BJ (cell line): ENCODE measurements around the gene TMEM256. TPM values are rescaled to one million over a fixed set of nuclear protein-coding genes. Genes with fewer than 3 reads are reported as not detected.

ENCODE experiments used
- CTCF ChIA-PET: fragments of 350-600 bp; formaldehyde crosslinking; extraction: SDS; loops from one replicate; lab custom pipeline; 2021; ENCODE audit warnings: antibody characterized with exemption, inconsistent platforms; lab: Yijun Ruan, JAX
- POLR2A ChIA-PET: fragments of 300-600 bp; sonication (Branson Sonifier 250); formaldehyde crosslinking; extraction: SDS; loops from one replicate; lab custom pipeline; 2021; ENCODE audit warnings: antibody characterized with exemption; lab: Charles Lee
- DNase-seq: peaks from one replicate; pipeline ENCODE4 v3.0.0-alpha.2; 2011; ENCODE audit warnings: low read depth
- H3K27me3 ChIP-seq: 2 replicates; pipeline ENCODE4 v1.6.0; 2011; ENCODE audit warnings: low read length; ENCODE audit not compliant: control insufficient read depth, insufficient read depth
- H3K36me3 ChIP-seq: 2 replicates; pipeline ENCODE4 v1.5.1; 2011; ENCODE audit warnings: low read length; ENCODE audit not compliant: control insufficient read depth, insufficient read depth
- H3K4me3 ChIP-seq: 2 replicates; pipeline ENCODE4 v1.5.1; 2011; ENCODE audit warnings: low read depth, mild to moderate bottlenecking, control low read depth, low read length
- CTCF ChIP-seq: IDR thresholded peaks from 2 replicates; pipeline ENCODE4 v1.5.1; 2011; ENCODE audit warnings: low read depth, mild to moderate bottlenecking, control low read depth, inconsistent platforms, low read length, moderate library complexity; ENCODE audit not compliant: insufficient read depth
- polyA plus RNA-seq: library from polyadenylated mRNA; depleted of rRNA; stranded (reverse); fragments of >200 nt; gene quantifications from 2 replicates; pipeline ENCODE4 v1.2.3, GENCODE V29; 2011

Gene TMEM256
- polyA plus RNA-seq, 1 experiment: 101 TPM

GRCh38 chr17:7443499-7444485 is 39.9 kb upstream of the TMEM256 start:
- CTCF ChIA-PET: interaction anchor here (0.9 to 1.6 kb wide), 4 partner anchors 10 to 146 kb away, joined by 3 to 4 read pairs (median 3); partner anchors contain the start of gene SOX15
- DNase-seq: no peak
- no peak for TF ChIP-seq CTCF

GRCh38 chr17:7442142-7442541 is 38.2 kb upstream of the TMEM256 start:
- TF ChIP-seq CTCF: no peak
- H3K4me3 ChIP-seq: no peak overlapping the region
- H3K27me3 ChIP-seq: peaks cover 33% of the 10 kb centered on the region
- CTCF ChIA-PET: interaction anchor here (1.6 to 2.3 kb wide), 2 partner anchors 36 to 86 kb away, joined by 4 to 17 read pairs; partner anchors contain the start of gene TMEM95
- POLR2A ChIA-PET: no interaction called here
- no peaks in the 10 kb centered on the region for H3K36me3 ChIP-seq
- no peak for DNase-seq

More at GRCh38 chr17:7443499-7444485, 39.9 kb upstream of the TMEM256 start:
- H3K27me3 ChIP-seq: peaks cover 32% of the 10 kb centered on the region
- no peak overlapping the region for H3K4me3 ChIP-seq
- no peaks in the 10 kb centered on the region for H3K36me3 ChIP-seq
- POLR2A ChIA-PET: no interaction called here

GRCh38 chr17:7441266-7441665 is 37.4 kb upstream of the TMEM256 start:
- ChIA-PET POLR2A (no interaction called here), CTCF (interaction anchor here (1.2 to 2.3 kb wide), 5 partner anchors 35 to 619 kb away, joined by 3 to 17 read pairs (median 4); partner anchors contain the start of genes SENP3 and TMEM95)
- no peak for DNase-seq
- no peaks in the 10 kb centered on the region for H3K36me3 ChIP-seq
- H3K27me3 ChIP-seq: peaks cover 27% of the 10 kb centered on the region
- no peak for TF ChIP-seq CTCF
- no peak overlapping the region for H3K4me3 ChIP-seq

- Histone ChIP-seq H3K36me3 (no peaks in the 10 kb centered on the region), H3K4me3 (no peak overlapping the region), H3K27me3 (peaks cover 25% of the 10 kb centered on the region)
- ChIA-PET POLR2A (no interaction called here), CTCF (interaction anchor here (1.0 to 2.3 kb wide), 6 partner anchors 36 to 620 kb away, joined by 3 to 17 read pairs (median 4); partner anchors contain the start of genes SENP3 and TMEM95)
- DNase-seq: no peak
- no peak for TF ChIP-seq CTCF
Observed at GRCh38 chr17:7440834-7441195, 36.9 kb upstream of the TMEM256 start.
